Ovary (tissue), 3 donors: ENCODE results near the gene NDUFS7.

Source experiments
- CTCF ChIP-seq, 3 donors: fragments of 450-650 bp in 2 of 3; fragments of 200-600 bp in 1 of 3; IDR thresholded peaks; one replicate each; pipeline versions ENCODE4 v1.5.1 to v1.8.0; 2016 to 2022; ENCODE audit warnings: antibody characterized with exemption in 3 of 3, mild to moderate bottlenecking in 1 of 3
- EP300 ChIP-seq: sonication (generic); formaldehyde crosslinking; IDR thresholded peaks from one replicate; pipeline ENCODE4 v1.6.1; 2017; ENCODE audit warnings: antibody characterized with exemption
- POLR2A ChIP-seq: fragments of 450-650 bp; IDR thresholded peaks from one replicate; pipeline ENCODE4 v1.6.1; 2017; ENCODE audit warnings: antibody characterized with exemption, mild to moderate bottlenecking, moderate library complexity
- donor health status: DM: no; HTN: no; CAD: no.

GRCh38 chr19:1428738-1429391 lies 45.2 kb downstream of the NDUFS7 start:
- TF ChIP-seq CTCF (IDR thresholded peaks at IDR 0.05): no peak
- no peak for TF ChIP-seq POLR2A
- no peak for TF ChIP-seq EP300
